ENCODE results near the gene CCDC141. TPM values are rescaled to one million over a fixed set of nuclear protein-coding genes. Genes with fewer than 3 reads are reported as not detected.
A peak's percentile ranks its signal among the peaks of the same experiment; 100 is the strongest.

Gene CCDC141
- total RNA-seq, 2 experiments from 2014 or later, result 17.0 to 19.5 TPM

GRCh38 chr2:178836807-178837206 lies 213.1 kb downstream of the CCDC141 start:
- ATAC-seq (no peak), DNase-seq (no peak)
- Mint-ChIP-seq H3K9me3 (ENCODE audit: insufficient read depth) (no peaks in the 10 kb centered on the region), H3K27me3 (ENCODE audit: low read depth) (no peaks in the 10 kb centered on the region), H3K4me3 (no peak overlapping the region), H3K4me1 (ENCODE audit: low read depth) (no peaks in the 10 kb centered on the region), H3K27ac (no peak overlapping the region), H3K36me3 (ENCODE audit: low read depth) (peaks cover 7% of the 10 kb centered on the region)
- POLR2A ChIA-PET, result no interaction called here
- CTCF ChIA-PET, result interaction anchor here (1.0 kb wide), 1 partner anchor 23 kb away, joined by 3 read pairs; no protein-coding TSS in a partner anchor

GRCh38 chr2:178834086-178834485 lies 215.9 kb downstream of the CCDC141 start:
- Mint-ChIP-seq H3K9me3 (ENCODE audit: insufficient read depth) (no peaks in the 10 kb centered on the region), H3K27ac (no peak overlapping the region), H3K27me3 (ENCODE audit: low read depth) (no peaks in the 10 kb centered on the region), H3K4me3 (no peak overlapping the region), H3K4me1 (ENCODE audit: low read depth) (peaks cover 13% of the 10 kb centered on the region), H3K36me3 (ENCODE audit: low read depth) (peaks cover 16% of the 10 kb centered on the region)
- DNase-seq (no peak), ATAC-seq (no peak)
- CTCF ChIA-PET, result no interaction called here
- POLR2A ChIA-PET, result no interaction called here

GRCh38 chr2:178833382-178833781 lies 216.6 kb downstream of the CCDC141 start:
- ATAC-seq (no peak), DNase-seq (no peak)
- no peak overlapping the region for H3K27ac Mint-ChIP-seq
- ChIA-PET POLR2A (no interaction called here), CTCF (interaction anchor here (2.0 kb wide), 1 partner anchor 13 kb away, joined by 6 read pairs; no protein-coding TSS in a partner anchor)
- no peaks in the 10 kb centered on the region for H3K9me3 Mint-ChIP-seq (ENCODE audit: insufficient read depth)
- H3K4me3 Mint-ChIP-seq, result no peak overlapping the region
- H3K27me3 Mint-ChIP-seq (ENCODE audit: low read depth), result no peaks in the 10 kb centered on the region
- peaks cover 17% of the 10 kb centered on the region for H3K4me1 Mint-ChIP-seq (ENCODE audit: low read depth)
- peaks cover 16% of the 10 kb centered on the region for H3K36me3 Mint-ChIP-seq (ENCODE audit: low read depth)

GRCh38 chr2:178830451-178830850 lies 219.5 kb downstream of the CCDC141 start:
- ChIA-PET POLR2A (no interaction called here), CTCF (interaction anchor here (1.1 kb wide), 1 partner anchor 11 kb away, joined by 5 read pairs; no protein-coding TSS in a partner anchor)
- H3K4me1 Mint-ChIP-seq (ENCODE audit: low read depth), result peaks cover 17% of the 10 kb centered on the region
- no peak overlapping the region for H3K4me3 Mint-ChIP-seq
- ATAC-seq (no peak), DNase-seq (no peak)
- no peak overlapping the region for H3K27ac Mint-ChIP-seq
- H3K36me3 Mint-ChIP-seq (ENCODE audit: low read depth), result peaks cover 17% of the 10 kb centered on the region
- H3K9me3 Mint-ChIP-seq (ENCODE audit: insufficient read depth), result no peaks in the 10 kb centered on the region
- H3K27me3 Mint-ChIP-seq (ENCODE audit: low read depth), result no peaks in the 10 kb centered on the region

- peaks cover 17% of the 10 kb centered on the region for H3K4me1 Mint-ChIP-seq (ENCODE audit: low read depth)
- DNase-seq, result no peak
- H3K36me3 Mint-ChIP-seq (ENCODE audit: low read depth), result peaks cover 17% of the 10 kb centered on the region
- no peaks in the 10 kb centered on the region for H3K9me3 Mint-ChIP-seq (ENCODE audit: insufficient read depth)
- no peaks in the 10 kb centered on the region for H3K27me3 Mint-ChIP-seq (ENCODE audit: low read depth)
- H3K27ac Mint-ChIP-seq, result no peak overlapping the region
- ChIA-PET CTCF (interaction anchor here (0.9 to 1.1 kb wide), 2 partner anchors 10 to 13 kb away, joined by 3 to 5 read pairs; no protein-coding TSS in a partner anchor), POLR2A (no interaction called here)
- H3K4me3 Mint-ChIP-seq, result no peak overlapping the region
- ATAC-seq, result no peak
These were observed 220.0 kb downstream of the CCDC141 start for GRCh38 chr2:178829981-178830380.

- H3K27ac Mint-ChIP-seq, result no peak overlapping the region
- ChIA-PET POLR2A (no interaction called here), CTCF (interaction anchor here (0.9 to 1.1 kb wide), 2 partner anchors 10 to 14 kb away, joined by 3 to 5 read pairs; no protein-coding TSS in a partner anchor)
- DNase-seq (no peak), ATAC-seq (peak; percentile 58)
- peaks cover 17% of the 10 kb centered on the region for H3K4me1 Mint-ChIP-seq (ENCODE audit: low read depth)
- peaks cover 17% of the 10 kb centered on the region for H3K36me3 Mint-ChIP-seq (ENCODE audit: low read depth)
- H3K9me3 Mint-ChIP-seq (ENCODE audit: insufficient read depth), result no peaks in the 10 kb centered on the region
- H3K4me3 Mint-ChIP-seq, result no peak overlapping the region
- H3K27me3 Mint-ChIP-seq (ENCODE audit: low read depth), result no peaks in the 10 kb centered on the region
These were observed 220.5 kb downstream of the CCDC141 start for GRCh38 chr2:178829299-178829960.

GRCh38 chr2:178828486-178828881 lies 221.5 kb downstream of the CCDC141 start:
- DNase-seq (no peak), ATAC-seq (no peak)
- H3K4me3 Mint-ChIP-seq, result no peak overlapping the region
- H3K27ac Mint-ChIP-seq, result no peak overlapping the region
- H3K36me3 Mint-ChIP-seq (ENCODE audit: low read depth), result peaks cover 19% of the 10 kb centered on the region
- POLR2A ChIA-PET, result no interaction called here
- no peaks in the 10 kb centered on the region for H3K9me3 Mint-ChIP-seq (ENCODE audit: insufficient read depth)
- no peaks in the 10 kb centered on the region for H3K27me3 Mint-ChIP-seq (ENCODE audit: low read depth)
- H3K4me1 Mint-ChIP-seq (ENCODE audit: low read depth), result peaks cover 17% of the 10 kb centered on the region
- CTCF ChIA-PET, result interaction anchor here (0.9 kb wide), 1 partner anchor 17 kb away, joined by 3 read pairs; no protein-coding TSS in a partner anchor

- Mint-ChIP-seq H3K4me1 (ENCODE audit: low read depth) (peaks cover 17% of the 10 kb centered on the region), H3K27me3 (ENCODE audit: low read depth) (no peaks in the 10 kb centered on the region), H3K27ac (no peak overlapping the region), H3K36me3 (ENCODE audit: low read depth) (peaks cover 19% of the 10 kb centered on the region), H3K4me3 (no peak overlapping the region), H3K9me3 (ENCODE audit: insufficient read depth) (no peaks in the 10 kb centered on the region)
- ChIA-PET CTCF (interaction anchor here (0.9 kb wide), 1 partner anchor 17 kb away, joined by 3 read pairs; no protein-coding TSS in a partner anchor), POLR2A (no interaction called here)
- DNase-seq (no peak), ATAC-seq (no peak)
These were observed 222.0 kb downstream of the CCDC141 start for GRCh38 chr2:178827739-178828485.

GRCh38 chr2:178827111-178827510 lies 222.8 kb downstream of the CCDC141 start:
- peaks cover 17% of the 10 kb centered on the region for H3K4me1 Mint-ChIP-seq (ENCODE audit: low read depth)
- no peaks in the 10 kb centered on the region for H3K9me3 Mint-ChIP-seq (ENCODE audit: insufficient read depth)
- H3K36me3 Mint-ChIP-seq (ENCODE audit: low read depth), result peaks cover 18% of the 10 kb centered on the region
- DNase-seq (no peak), ATAC-seq (no peak)
- ChIA-PET POLR2A (no interaction called here), CTCF (no interaction called here)
- H3K27me3 Mint-ChIP-seq (ENCODE audit: low read depth), result no peaks in the 10 kb centered on the region
- H3K4me3 Mint-ChIP-seq, result no peak overlapping the region
- H3K27ac Mint-ChIP-seq, result no peak overlapping the region

GRCh38 chr2:178825183-178825582 lies 224.8 kb downstream of the CCDC141 start:
- POLR2A ChIA-PET, result no interaction called here
- DNase-seq (no peak), ATAC-seq (no peak)
- no peak overlapping the region for H3K4me3 Mint-ChIP-seq
- H3K36me3 Mint-ChIP-seq (ENCODE audit: low read depth), result peaks cover 15% of the 10 kb centered on the region
- H3K4me1 Mint-ChIP-seq (ENCODE audit: low read depth), result peaks cover 20% of the 10 kb centered on the region
- no peak overlapping the region for H3K27ac Mint-ChIP-seq
- no peaks in the 10 kb centered on the region for H3K9me3 Mint-ChIP-seq (ENCODE audit: insufficient read depth)
- H3K27me3 Mint-ChIP-seq (ENCODE audit: low read depth), result no peaks in the 10 kb centered on the region
- CTCF ChIA-PET, result no interaction called here

- Mint-ChIP-seq H3K4me1 (ENCODE audit: low read depth) (peaks cover 19% of the 10 kb centered on the region), H3K27ac (no peak overlapping the region), H3K27me3 (ENCODE audit: low read depth) (no peaks in the 10 kb centered on the region), H3K9me3 (ENCODE audit: insufficient read depth) (no peaks in the 10 kb centered on the region), H3K4me3 (no peak overlapping the region), H3K36me3 (ENCODE audit: low read depth) (peaks cover 12% of the 10 kb centered on the region)
- DNase-seq (no peak), ATAC-seq (no peak)
- ChIA-PET CTCF (interaction anchor here (1.2 kb wide), 1 partner anchor 67 kb away, joined by 4 read pairs; no protein-coding TSS in a partner anchor), POLR2A (no interaction called here)
These were observed 225.8 kb downstream of the CCDC141 start for GRCh38 chr2:178824181-178824580.

- POLR2A ChIA-PET, result interaction anchor here (0.8 kb wide), 1 partner anchor 49 kb away, joined by 3 read pairs; no protein-coding TSS in a partner anchor
- DNase-seq (peak; percentile 55), ATAC-seq (peak; percentile 82)
- no peaks in the 10 kb centered on the region for H3K9me3 Mint-ChIP-seq (ENCODE audit: insufficient read depth)
- CTCF ChIA-PET, result interaction anchor here (0.8 to 3.3 kb wide), 16 partner anchors 10 to 405 kb away, joined by 3 to 21 read pairs (median 4); partner anchors contain the start of genes FKBP7 and TTN
- peaks cover 7% of the 10 kb centered on the region for H3K36me3 Mint-ChIP-seq (ENCODE audit: low read depth)
- peaks cover 32% of the 10 kb centered on the region for H3K4me1 Mint-ChIP-seq (ENCODE audit: low read depth)
- H3K27ac Mint-ChIP-seq, result peak overlapping the region; percentile 87
- H3K4me3 Mint-ChIP-seq, result peak overlapping the region; percentile 56
- no peaks in the 10 kb centered on the region for H3K27me3 Mint-ChIP-seq (ENCODE audit: low read depth)
These were observed 229.9 kb downstream of the CCDC141 start for GRCh38 chr2:178819992-178820391.

Data from activated CD8-positive, alpha-beta T cell treated with anti-CD3 and anti-CD28 coated beads, Interleukin-2, amount 10 ng/mL, durations not matched to agents 7 days and 5 days (primary cell).